ENCODE measurements around the gene LY6G5B. TPM values are rescaled to one million over a fixed set of nuclear protein-coding genes. Genes with fewer than 3 reads are reported as not detected.

LY6G5B gene
- total and polyA plus RNA-seq, 2 donors (not counting 1 experiment from before 2014, with no cell fraction given): 28.4 to 44.2 TPM

- H4K20me1 ChIP-seq (ENCODE audit: control insufficient read depth, insufficient read depth, low read length, poor library complexity, severe bottlenecking): peaks cover 30% of the 10 kb centered on the region
- H2AFZ ChIP-seq (ENCODE audit: insufficient read depth, low read depth, low read length, poor library complexity, severe bottlenecking): no peak overlapping the region
- H3K4me2 ChIP-seq (replicated peaks; ENCODE audit: low read depth, low read length, poor library complexity, severe bottlenecking): no peak overlapping the region
- peaks cover 7 to 84% of the 10 kb centered on the region in 2 experiments for H3K36me3 ChIP-seq (replicated peaks in 1 of 2; ENCODE audit: control extremely low read depth in 1 of 2, control insufficient read depth in 1 of 2, extremely low read depth in 1 of 2, insufficient read depth in 2 of 2, low read length in 1 of 2)
- H3K4me1 ChIP-seq (ENCODE audit: control insufficient read depth in 2 of 2, insufficient read depth in 2 of 2, low read length in 2 of 2): peaks cover under 1 to 2% of the 10 kb centered on the region in 2 donors
- ChIA-PET POLR2A (interaction anchor here (0.6 kb wide), 1 partner anchor 342 kb away, joined by 3 read pairs; no protein-coding TSS in a partner anchor), CTCF (interaction anchor here (0.7 to 1.2 kb wide), 3 partner anchors 12 to 264 kb away, joined by 3 to 4 read pairs (median 3); no protein-coding TSS in a partner anchor)
- intact Hi-C loops (cut with micrococcal nuclease): no loop called here
- H3K9ac ChIP-seq (ENCODE audit: low read length): no peak overlapping the region
- peaks cover 8% of the 10 kb centered on the region for H3K4me1 Mint-ChIP-seq
- 100% methylated on average over 2 of the region's 10 CpGs for WGBS (ENCODE audit: insufficient coverage)
- H3K4me3 ChIP-seq (ENCODE audit: control extremely low read depth in 1 of 5, extremely low read depth in 1 of 5, insufficient read depth in 1 of 5, low read depth in 2 of 5, low read length in 4 of 5): no peak overlapping the region
- H3K4me3 Mint-ChIP-seq: no peak overlapping the region
- DNase-seq: no peak
- no peak overlapping the region for H3K27ac Mint-ChIP-seq
- peaks cover 10% of the 10 kb centered on the region for H3K79me2 ChIP-seq (ENCODE audit: control insufficient read depth, insufficient read depth, low read length)
- no peak for TF ChIP-seq CTCF (IDR thresholded peaks at IDR 0.05)
- H3K9me3 Mint-ChIP-seq (ENCODE audit: insufficient read depth): no peaks in the 10 kb centered on the region
- no peaks in the 10 kb centered on the region for H3K27me3 Mint-ChIP-seq
- H3K27me3 ChIP-seq (replicated peaks in 1 of 4; ENCODE audit: control extremely low read depth in 1 of 4, control insufficient read depth in 3 of 4, insufficient read depth in 4 of 4, low read length in 3 of 4): no peaks in the 10 kb centered on the region
- H3K27ac ChIP-seq (ENCODE audit: low read length in 2 of 2): no peak overlapping the region
- no peak for ATAC-seq (ENCODE audit: low read depth)
- H3K9me3 ChIP-seq (ENCODE audit: control extremely low read depth in 1 of 3, control insufficient read depth in 2 of 3, insufficient read depth in 1 of 3, low read length in 2 of 3): no peaks in the 10 kb centered on the region
These were observed 42.8 kb upstream of the LY6G5B start for GRCh38 chr6:31626952-31627351.

DNA sequence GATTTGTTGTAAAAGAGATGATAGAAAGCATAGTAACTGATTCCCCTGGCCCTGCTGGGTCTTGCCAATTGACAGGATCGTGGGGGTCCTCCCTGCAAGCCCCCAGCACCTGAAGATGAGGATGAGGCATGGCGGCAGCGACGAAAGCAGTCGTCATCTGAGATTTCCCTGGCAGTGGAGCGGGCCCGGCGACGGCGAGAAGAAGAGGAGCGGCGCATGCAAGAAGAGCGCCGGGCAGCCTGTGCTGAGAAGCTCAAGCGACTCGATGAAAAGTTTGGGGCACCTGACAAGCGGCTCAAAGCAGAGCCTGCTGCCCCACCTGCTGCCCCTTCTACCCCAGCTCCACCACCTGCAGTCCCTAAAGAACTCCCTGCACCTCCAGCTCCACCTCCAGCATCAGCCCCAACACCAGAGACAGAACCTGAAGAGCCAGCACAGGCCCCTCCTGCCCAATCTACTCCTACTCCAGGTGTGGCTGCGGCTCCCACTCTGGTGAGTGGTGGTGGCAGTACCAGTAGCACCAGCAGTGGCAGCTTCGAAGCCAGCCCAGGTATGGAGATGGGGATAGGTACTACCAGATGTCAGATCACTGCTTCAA, 42.0 kb upstream of the LY6G5B start:
- Histone ChIP-seq H3K4me3 (ENCODE audit: control extremely low read depth in 1 of 5, extremely low read depth in 1 of 5, insufficient read depth in 1 of 5, low read depth in 2 of 5, low read length in 4 of 5) (no peak overlapping the region), H4K20me1 (ENCODE audit: control insufficient read depth, insufficient read depth, low read length, poor library complexity, severe bottlenecking) (peaks cover 38% of the 10 kb centered on the region), H3K4me1 (ENCODE audit: control insufficient read depth in 2 of 2, insufficient read depth in 2 of 2, low read length in 2 of 2) (no peaks in the 10 kb centered on the region), H3K27ac (ENCODE audit: low read length in 2 of 2) (no peak overlapping the region), H3K9me3 (ENCODE audit: control extremely low read depth in 1 of 3, control insufficient read depth in 2 of 3, insufficient read depth in 1 of 3, low read length in 2 of 3) (no peaks in the 10 kb centered on the region), H2AFZ (ENCODE audit: insufficient read depth, low read depth, low read length, poor library complexity, severe bottlenecking) (no peak overlapping the region), H3K36me3 (replicated peaks in 1 of 2; ENCODE audit: control extremely low read depth in 1 of 2, control insufficient read depth in 1 of 2, extremely low read depth in 1 of 2, insufficient read depth in 2 of 2, low read length in 1 of 2) (peaks cover 7 to 90% of the 10 kb centered on the region in 2 experiments), H3K4me2 (replicated peaks; ENCODE audit: low read depth, low read length, poor library complexity, severe bottlenecking) (no peak overlapping the region), H3K79me2 (ENCODE audit: control insufficient read depth, insufficient read depth, low read length) (peaks cover 5% of the 10 kb centered on the region), H3K27me3 (replicated peaks in 1 of 4; ENCODE audit: control extremely low read depth in 1 of 4, control insufficient read depth in 3 of 4, insufficient read depth in 4 of 4, low read length in 3 of 4) (no peaks in the 10 kb centered on the region), H3K9ac (ENCODE audit: low read length) (no peak overlapping the region)
- Mint-ChIP-seq H3K27me3 (no peaks in the 10 kb centered on the region), H3K4me3 (no peak overlapping the region), H3K9me3 (ENCODE audit: insufficient read depth) (no peaks in the 10 kb centered on the region), H3K27ac (no peak overlapping the region), H3K4me1 (peaks cover under 1% of the 10 kb centered on the region)
- ChIA-PET CTCF (interaction anchor here (1.1 to 1.2 kb wide), 2 partner anchors 76 to 263 kb away, joined by 3 read pairs; no protein-coding TSS in a partner anchor), POLR2A (interaction anchor here (0.6 kb wide), 1 partner anchor 341 kb away, joined by 3 read pairs; no protein-coding TSS in a partner anchor)
- intact Hi-C loops (cut with micrococcal nuclease): no loop called here
- 98% methylated on average over 18 of the region's 19 CpGs for WGBS (ENCODE audit: insufficient coverage)
- ATAC-seq (ENCODE audit: low read depth) (no peak), DNase-seq (no peak)
- TF ChIP-seq EZH2 (IDR thresholded peaks at IDR 0.05; ENCODE audit: borderline replicate concordance, insufficient read depth, low read depth, low read length, poor library complexity, severe bottlenecking) (no peak), CTCF (IDR thresholded peaks at IDR 0.05) (no peak)
